Measurements from ENCODE around the gene CDC42. TPM values are rescaled to one million over a fixed set of nuclear protein-coding genes. Genes with fewer than 3 reads are reported as not detected.

CDC42 gene
- total and polyA plus RNA-seq, 2 of the 4 experiments (the other 2 are of a cell fraction), result 162 to 609 TPM

GRCh38 chr1:22078133-22078532 lies 25.6 kb downstream of the CDC42 start:
- DNase-seq (no peak), ATAC-seq (ENCODE audit: low read depth) (no peak)
- Histone ChIP-seq H3K79me1 (ENCODE audit: low read depth in 1 of 2, low read length in 2 of 2) (peaks cover 0 to 48% of the 10 kb centered on the region in 2 experiments; a peak in 2 of 4 replicates), H3K4me2 (ENCODE audit: low read depth, low read length) (no peak overlapping the region), H3K14ac (replicated peaks; ENCODE audit: low read depth, low read length) (no peak overlapping the region), H3K4ac (ENCODE audit: low read depth, low read length) (no peak overlapping the region), H3K18ac (ENCODE audit: low read depth, low read length) (no peak overlapping the region), H4K20me1 (ENCODE audit: insufficient read depth, low read length) (peaks cover 98% of the 10 kb centered on the region), H3K9ac (ENCODE audit: low read depth, low read length) (no peak overlapping the region), H4K5ac (ENCODE audit: low read depth, low read length) (no peak overlapping the region), H3K27ac (ENCODE audit: insufficient read depth, low read length) (no peak overlapping the region), H3K23ac (ENCODE audit: low read depth, low read length) (no peak overlapping the region), H4K91ac (ENCODE audit: insufficient read depth, low read depth, low read length) (no peak overlapping the region), H2BK20ac (ENCODE audit: low read depth, low read length) (no peak overlapping the region), H3K4me3 (ENCODE audit: insufficient read depth, low read depth, low read length) (no peak overlapping the region), H2BK5ac (ENCODE audit: low read depth, low read length, poor library complexity, severe bottlenecking) (no peak overlapping the region), H3K36me3 (ENCODE audit: control insufficient read depth, insufficient read depth, low read length) (peaks cover 14% of the 10 kb centered on the region), H2BK15ac (ENCODE audit: low read depth, low read length) (no peak overlapping the region), H3K9me1 (ENCODE audit: insufficient read depth, low read length) (peaks cover 13% of the 10 kb centered on the region), H2BK120ac (ENCODE audit: low read depth, low read length) (no peak overlapping the region), H3K56ac (ENCODE audit: extremely low read depth, insufficient read depth, low read length) (no peak overlapping the region), H4K8ac (ENCODE audit: low read depth in 2 of 2, low read length in 2 of 2) (no peak overlapping the region), H3K27me3 (ENCODE audit: control insufficient read depth, insufficient read depth, low read length) (no peaks in the 10 kb centered on the region), H3K4me1 (ENCODE audit: control insufficient read depth, insufficient read depth, low read length) (peaks cover 16% of the 10 kb centered on the region), H2AK9ac (replicated peaks; ENCODE audit: low read depth, low read length, poor library complexity) (no peak overlapping the region), H2AFZ (replicated peaks; ENCODE audit: low read length, poor library complexity) (no peak overlapping the region), H3K9me3 (ENCODE audit: control insufficient read depth, insufficient read depth, low read length) (no peaks in the 10 kb centered on the region), H2AK5ac (ENCODE audit: low read depth, low read length) (no peak overlapping the region)
- BruUV-seq (replicated peaks), result no TSS peak
- in situ Hi-C loops (cut with MboI; ENCODE audit: low sequenced_read_pairs) (no loop called here), intact Hi-C loops (cut with micrococcal nuclease) (no loop called here), dilution Hi-C loops (cut with HindIII; ENCODE audit: low sequenced_read_pairs, unreplicated experiment) (no loop called here)
- TF ChIP-seq MAFK (IDR thresholded peaks at IDR 0.05; ENCODE audit: low read depth, low read length), result no peak
- no peak for TF ChIP-seq SMC3 (IDR thresholded peaks at IDR 0.05; ENCODE audit: low read depth, low read length)
- no peak for TF ChIP-seq FOS (IDR thresholded peaks at IDR 0.05; ENCODE audit: low read depth, low read length)
- TF ChIP-seq BHLHE40 (IDR thresholded peaks at IDR 0.05; ENCODE audit: low read depth, low read length), result no peak
- no peak for TF ChIP-seq CHD1 (IDR thresholded peaks at IDR 0.05; ENCODE audit: low read depth, low read length)
- CTCF ChIA-PET, result no interaction called here
- POLR2A ChIA-PET (ENCODE audit: unreplicated experiment), result no interaction called here
- no CpG with 5 or more reads among the region's 2 CpGs for WGBS, 2 experiments (ENCODE audit: extremely low coverage in 2 of 2, insufficient read length in 1 of 2)

All from IMR-90 (cell line).